Immature natural killer cell (primary cell): ENCODE measurements around the gene MRPS27. TPM values are rescaled to one million over a fixed set of nuclear protein-coding genes. Genes with fewer than 3 reads are reported as not detected.
A peak's percentile ranks its signal among the peaks of the same experiment; 100 is the strongest.

Source experiments
- DNase-seq, 3 donors: peaks; one replicate each; pipeline ENCODE4 v3.0.0; 2022; ENCODE audit warnings: mixed read lengths in 1 of 3
- H3K27ac Mint-ChIP-seq, 6 donors: one replicate each; pipeline ENCODE4 v1.8.0; 2020; ENCODE audit warnings: mixed read lengths in 6 of 6, mild to moderate bottlenecking in 5 of 6, inconsistent platforms in 4 of 6, moderate library complexity in 3 of 6
- H3K27me3 Mint-ChIP-seq, 3 donors: one replicate each; pipeline ENCODE4 v1.8.0; 2020 to 2021; ENCODE audit warnings: low read depth in 3 of 3, mild to moderate bottlenecking in 3 of 3, mixed read lengths in 3 of 3, moderate library complexity in 3 of 3, inconsistent platforms in 1 of 3
- H3K36me3 Mint-ChIP-seq, 3 donors: one replicate each; pipeline ENCODE4 v1.8.0; 2020; ENCODE audit warnings: mixed read lengths in 3 of 3, inconsistent platforms in 2 of 3, mild to moderate bottlenecking in 2 of 3
- H3K4me1 Mint-ChIP-seq, 2 donors: one replicate each; pipeline ENCODE4 v1.8.0; 2020; ENCODE audit warnings: inconsistent platforms in 2 of 2, mild to moderate bottlenecking in 2 of 2, mixed read lengths in 2 of 2, moderate library complexity in 1 of 2
- H3K4me3 Mint-ChIP-seq, 5 donors: one replicate each; pipeline ENCODE4 v1.8.0; 2020; ENCODE audit warnings: mild to moderate bottlenecking in 5 of 5, mixed read lengths in 5 of 5, inconsistent platforms in 3 of 5, moderate library complexity in 3 of 5
- H3K9me3 Mint-ChIP-seq, 6 donors: one replicate each; pipeline ENCODE4 v1.8.0; 2020; ENCODE audit warnings: mild to moderate bottlenecking in 6 of 6, mixed read lengths in 6 of 6, inconsistent platforms in 4 of 6, moderate library complexity in 3 of 6
- polyA plus RNA-seq, 3 donors: library from polyadenylated mRNA; unstranded; fragments of 300-500 nt; fragmentation: Illumina TruSeq; gene quantifications; one replicate each; pipeline ENCODE4 v1.2.3, GENCODE V29; 2021

MRPS27 gene
- polyA plus RNA-seq, 3 donors from 2014 or later, result 25.3 to 58.3 (median 40.9) TPM

DNA sequence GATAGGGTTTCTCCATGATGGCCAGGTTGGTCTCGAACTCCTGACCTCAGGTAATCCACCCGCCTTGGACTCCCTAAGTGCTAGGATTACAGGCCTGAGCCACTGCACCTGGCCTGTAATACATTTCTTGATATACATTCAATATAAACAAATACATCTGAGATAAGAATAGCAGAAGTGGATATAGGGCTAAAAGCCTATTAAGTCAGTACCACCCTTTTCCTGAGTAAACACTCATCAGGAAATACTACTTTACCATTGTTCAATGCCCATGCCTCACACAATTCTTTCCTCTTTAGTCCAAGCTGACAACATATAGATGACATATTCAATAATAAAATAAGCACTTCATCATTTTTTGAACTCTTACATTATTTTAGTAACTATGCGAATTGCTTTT is 64.8 kb downstream of the MRPS27 start:
- Mint-ChIP-seq H3K9me3 (no peaks in the 10 kb centered on the region), H3K4me3 (no peak overlapping the region), H3K36me3 (peaks cover 3 to 14% (median 8%) of the 10 kb centered on the region in 3 donors), H3K27ac (no peak overlapping the region), H3K27me3 (no peaks in the 10 kb centered on the region), H3K4me1 (peaks cover 7 to 18% of the 10 kb centered on the region in 2 donors)
- no peak for DNase-seq

DNA sequence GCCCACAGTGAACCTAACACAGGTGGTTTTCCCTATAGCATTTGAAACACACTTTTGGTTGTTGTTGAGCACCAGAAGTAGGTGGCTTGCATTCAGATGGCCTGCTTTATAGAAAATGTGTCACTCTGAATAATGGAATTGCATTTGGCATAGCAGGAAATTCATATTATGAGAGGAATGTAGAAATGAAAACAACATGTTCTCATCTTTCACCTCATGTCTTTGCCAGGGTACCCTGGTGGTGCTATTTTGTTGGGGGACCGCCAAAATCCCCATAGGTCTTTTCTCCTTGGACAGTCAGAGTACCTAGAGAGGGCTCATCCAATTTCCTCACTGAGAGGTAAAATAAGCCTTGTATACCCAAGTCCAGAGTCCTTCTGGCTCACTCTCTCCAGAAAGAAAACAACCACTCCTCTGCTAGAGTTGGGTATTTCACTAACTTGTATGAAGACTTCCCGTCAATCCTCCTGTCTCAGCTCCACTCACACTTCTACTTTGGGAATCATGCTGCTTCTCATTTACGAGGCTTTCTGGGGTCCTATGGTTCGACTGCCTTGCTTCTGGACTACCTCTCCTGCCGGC is 67.4 kb downstream of the MRPS27 start:
- H3K9me3 Mint-ChIP-seq, result no peaks in the 10 kb centered on the region
- H3K27me3 Mint-ChIP-seq, result no peaks in the 10 kb centered on the region
- no peak for DNase-seq
- H3K27ac Mint-ChIP-seq, result no peak overlapping the region
- H3K4me3 Mint-ChIP-seq, result no peak overlapping the region
- H3K4me1 Mint-ChIP-seq, result peaks cover 7 to 18% of the 10 kb centered on the region in 2 donors
- peaks cover 3 to 10% (median 8%) of the 10 kb centered on the region in 3 donors for H3K36me3 Mint-ChIP-seq

DNA sequence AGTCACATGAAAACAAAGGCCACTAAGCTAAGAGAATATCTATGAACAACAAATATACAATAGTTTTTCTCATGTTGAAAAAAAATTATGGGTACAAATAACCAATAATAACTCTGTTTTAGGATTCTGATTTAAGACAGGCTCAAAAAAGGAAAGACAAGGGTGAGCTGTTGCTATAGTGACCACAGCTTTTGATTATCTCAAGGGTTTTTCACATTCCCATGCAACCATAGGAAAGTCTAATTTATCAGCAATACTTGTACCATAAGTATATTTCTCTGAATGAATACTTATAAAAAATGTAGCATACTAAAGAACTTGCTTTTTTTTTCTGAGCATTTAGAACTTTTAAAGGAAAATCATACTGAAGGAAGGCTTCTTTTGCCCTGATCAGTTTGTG is 68.0 kb downstream of the MRPS27 start:
- Mint-ChIP-seq H3K27ac (no peak overlapping the region), H3K4me3 (no peak overlapping the region), H3K9me3 (no peaks in the 10 kb centered on the region), H3K4me1 (peaks cover 7 to 20% of the 10 kb centered on the region in 2 donors), H3K36me3 (peaks cover 3 to 6% (median 4%) of the 10 kb centered on the region in 3 donors), H3K27me3 (no peaks in the 10 kb centered on the region)
- DNase-seq, result no peak

DNA sequence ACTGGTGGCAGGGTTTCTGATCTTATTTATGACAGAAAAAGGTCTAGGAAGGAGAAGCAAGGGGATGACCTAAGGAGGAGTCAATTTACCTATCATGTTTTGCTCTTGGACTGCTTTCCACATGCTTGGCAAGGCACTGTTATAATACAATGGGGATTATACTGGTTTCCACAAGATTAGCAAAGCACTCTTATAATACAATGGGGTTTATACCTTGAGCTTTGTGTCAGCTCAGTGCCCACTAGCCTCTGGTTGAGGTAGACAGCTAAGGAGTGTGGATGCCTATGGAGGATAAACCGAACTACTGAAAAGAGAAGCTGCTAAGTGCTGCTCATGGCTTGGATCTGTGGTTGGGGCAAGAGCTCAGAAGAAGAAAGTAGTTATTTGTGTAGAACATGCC is 68.7 kb downstream of the MRPS27 start:
- Mint-ChIP-seq H3K36me3 (peaks cover 3 to 6% (median 4%) of the 10 kb centered on the region in 3 donors), H3K27me3 (no peaks in the 10 kb centered on the region), H3K4me3 (no peak overlapping the region), H3K9me3 (no peaks in the 10 kb centered on the region), H3K27ac (peak overlapping the region in 2 of 6 donors; percentile 3 to 17), H3K4me1 (peaks cover 8 to 20% of the 10 kb centered on the region in 2 donors)
- DNase-seq, result no peak

DNA sequence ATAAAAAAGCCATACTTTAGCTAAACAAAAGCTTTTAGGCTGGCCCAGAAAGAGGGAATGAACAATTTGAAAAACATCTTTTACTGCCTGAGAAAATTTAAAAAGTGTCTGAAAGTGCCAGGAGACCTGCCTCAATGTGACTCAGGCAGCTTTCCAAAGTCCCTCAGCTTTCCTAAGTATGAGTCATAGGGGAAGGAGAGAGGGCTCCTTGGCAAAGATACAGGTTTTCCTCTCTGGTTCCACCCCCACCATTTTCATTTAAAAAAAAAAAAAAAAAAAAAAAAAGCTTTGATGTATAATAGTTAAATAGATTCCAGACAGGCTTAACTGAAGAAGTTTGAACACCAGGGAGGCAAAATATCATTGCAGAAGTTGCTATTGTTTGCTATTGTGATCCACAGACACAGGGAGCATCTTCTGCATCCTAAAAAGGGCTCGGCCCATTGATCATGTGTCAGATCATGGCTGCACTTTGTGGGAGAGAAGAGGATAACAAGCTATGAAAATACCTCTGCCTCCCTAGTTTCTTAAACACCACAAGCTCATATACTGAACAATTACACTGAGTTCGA is 71.5 kb downstream of the MRPS27 start:
- peaks cover 18 to 28% of the 10 kb centered on the region in 2 donors for H3K4me1 Mint-ChIP-seq
- H3K9me3 Mint-ChIP-seq, result no peaks in the 10 kb centered on the region
- no peak overlapping the region for H3K4me3 Mint-ChIP-seq
- DNase-seq, result no peak
- H3K36me3 Mint-ChIP-seq, result peaks cover 3 to 6% (median 4%) of the 10 kb centered on the region in 3 donors
- H3K27me3 Mint-ChIP-seq, result peaks cover 0 to 3% (median 2%) of the 10 kb centered on the region in 3 donors
- H3K27ac Mint-ChIP-seq, result no peak overlapping the region

DNA sequence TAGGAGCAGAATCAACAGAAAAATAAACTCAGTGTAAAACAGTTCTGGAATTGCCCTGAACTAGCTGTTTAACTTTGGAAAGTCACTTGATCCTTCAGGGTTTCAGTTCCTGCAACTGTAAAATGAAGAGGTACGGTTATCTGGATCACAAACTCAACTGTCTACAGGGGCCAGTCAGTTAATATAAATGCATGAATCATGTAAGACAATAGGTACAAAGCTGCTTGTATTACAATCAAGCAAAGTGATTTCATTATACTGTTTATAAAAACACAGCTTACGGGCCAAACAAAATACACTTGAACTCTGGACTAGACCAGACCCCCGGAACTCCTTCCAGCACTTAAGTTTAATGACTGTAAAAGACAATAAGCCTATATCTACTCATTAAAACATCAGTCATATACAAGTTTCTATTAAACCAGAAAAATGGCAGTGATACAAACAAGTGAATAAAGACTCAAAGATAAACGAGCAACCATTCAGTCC is 73.0 kb downstream of the MRPS27 start:
- peak overlapping the region in 1 of 6 donors; percentile 14 for H3K27ac Mint-ChIP-seq
- H3K4me1 Mint-ChIP-seq, result peaks cover 18 to 36% of the 10 kb centered on the region in 2 donors

DNA sequence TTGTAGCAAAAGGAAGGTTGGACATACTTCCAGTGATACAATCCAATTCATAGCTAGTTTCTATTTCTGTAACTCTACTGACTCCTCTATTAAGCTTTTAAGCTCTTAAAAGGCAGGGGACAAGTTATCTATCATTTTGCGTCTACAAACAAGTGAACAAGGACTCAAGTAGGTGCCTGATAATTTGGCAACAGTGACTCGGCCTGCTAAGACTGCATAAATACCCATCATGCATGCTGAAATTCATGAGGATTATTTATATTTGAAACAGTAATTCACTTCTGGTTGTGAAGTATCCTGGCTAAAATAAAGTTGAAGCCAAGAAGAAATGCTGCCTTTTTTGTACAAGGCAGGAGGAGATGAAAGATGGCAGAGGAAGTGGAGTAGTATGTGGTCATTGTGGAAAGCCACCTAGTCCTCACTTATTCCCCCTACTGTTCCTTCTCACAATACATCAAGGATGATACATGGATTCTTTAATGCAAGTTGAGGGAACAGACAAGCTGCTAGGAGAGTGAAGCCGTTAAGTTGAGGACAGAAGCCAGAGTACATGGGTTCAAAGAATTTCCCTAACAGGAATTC is 74.0 kb downstream of the MRPS27 start:
- Mint-ChIP-seq H3K27ac (peak overlapping the region in 1 of 6 donors; percentile 14), H3K36me3 (peaks cover 0 to 3% (median 2%) of the 10 kb centered on the region in 3 donors), H3K9me3 (no peaks in the 10 kb centered on the region), H3K4me3 (no peak overlapping the region), H3K27me3 (peaks cover 2 to 5% (median 3%) of the 10 kb centered on the region in 3 donors), H3K4me1 (peaks cover 20 to 40% of the 10 kb centered on the region in 2 donors)
- DNase-seq, result peak in 1 of 3 donors; percentile 40

More for the DNA sequence above, 73.0 kb downstream of the MRPS27 start:
- Mint-ChIP-seq H3K36me3 (peaks cover 0 to 4% (median 3%) of the 10 kb centered on the region in 3 donors), H3K9me3 (no peaks in the 10 kb centered on the region), H3K27me3 (peaks cover 2 to 5% (median 2%) of the 10 kb centered on the region in 3 donors), H3K4me3 (peak overlapping the region in 1 of 5 donors; percentile 6)
- no peak for DNase-seq

DNA sequence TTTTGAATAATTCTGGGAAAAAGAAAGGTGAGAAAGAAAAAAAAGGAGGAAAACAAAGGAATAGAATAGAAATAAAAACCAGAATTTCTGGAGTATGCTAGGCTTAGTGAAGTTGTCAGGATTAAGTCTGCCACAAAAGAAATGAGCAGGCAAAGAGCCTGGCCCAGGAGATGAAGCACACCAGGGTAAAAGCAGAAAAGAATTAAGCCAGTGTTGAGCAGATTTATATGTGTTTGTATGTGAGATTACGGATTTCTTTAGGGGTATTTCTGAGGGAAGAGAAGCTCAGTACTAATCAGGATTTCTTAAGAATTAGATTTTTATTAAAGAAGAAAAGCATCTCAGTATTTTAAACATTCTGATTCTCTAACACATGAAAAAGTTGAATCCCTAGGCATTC is 74.5 kb downstream of the MRPS27 start:
- peaks cover 20 to 40% of the 10 kb centered on the region in 2 donors for H3K4me1 Mint-ChIP-seq
- H3K27me3 Mint-ChIP-seq, result peaks cover 2 to 5% (median 4%) of the 10 kb centered on the region in 3 donors
- H3K9me3 Mint-ChIP-seq, result no peaks in the 10 kb centered on the region
- no peak for DNase-seq
- no peak overlapping the region for H3K27ac Mint-ChIP-seq
- no peak overlapping the region for H3K4me3 Mint-ChIP-seq
- peaks cover 0 to 3% (median 0%) of the 10 kb centered on the region in 3 donors for H3K36me3 Mint-ChIP-seq

DNA sequence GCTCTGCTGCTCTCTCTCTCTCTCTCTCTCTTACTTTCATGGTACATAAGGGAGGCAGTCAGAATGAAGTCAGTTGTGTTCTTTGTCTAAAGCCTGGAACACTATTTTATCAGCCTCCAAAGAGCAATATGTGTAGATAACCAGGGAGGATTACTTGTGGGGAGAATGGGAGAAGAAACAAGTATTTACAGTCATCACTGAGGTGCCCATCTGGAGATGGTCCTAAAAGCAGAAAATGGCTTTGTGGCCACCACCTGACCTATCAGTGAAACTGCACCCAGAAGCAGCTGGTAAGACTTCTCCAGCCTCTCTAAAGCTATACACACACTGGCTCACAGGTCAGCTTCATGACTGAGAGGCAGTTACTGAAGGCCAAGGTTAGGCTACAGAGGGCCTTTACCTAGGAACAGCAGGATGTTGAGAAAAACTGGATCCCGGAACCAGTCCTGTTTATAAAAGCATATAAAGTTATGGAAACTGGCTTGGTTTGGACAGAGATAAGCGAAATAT is 75.1 kb downstream of the MRPS27 start:
- Mint-ChIP-seq H3K4me3 (no peak overlapping the region), H3K36me3 (peaks cover 0 to 3% (median 0%) of the 10 kb centered on the region in 3 donors), H3K4me1 (peaks cover 20 to 40% of the 10 kb centered on the region in 2 donors), H3K27ac (no peak overlapping the region), H3K9me3 (no peaks in the 10 kb centered on the region), H3K27me3 (peaks cover 2 to 5% (median 4%) of the 10 kb centered on the region in 3 donors)
- peak; percentile 17 to 33 (median 29) for DNase-seq

DNA sequence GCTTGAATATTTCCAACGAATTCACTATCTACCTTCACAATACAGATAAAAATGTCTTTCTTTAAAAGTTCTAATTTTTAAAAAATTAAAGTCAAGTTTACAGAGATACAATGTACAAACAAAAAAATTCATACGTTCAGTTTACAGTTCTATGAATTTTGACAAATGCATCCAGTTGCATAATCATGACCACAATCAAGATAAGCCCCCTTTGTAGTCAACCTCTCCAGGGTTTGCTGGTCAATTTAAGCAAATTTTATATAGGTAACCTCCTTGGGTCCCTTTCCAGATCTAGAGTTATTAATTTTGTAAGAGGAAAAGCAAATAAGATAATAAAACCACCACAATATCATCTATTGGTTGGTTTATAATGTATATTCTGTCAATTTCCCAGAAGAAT is 76.3 kb downstream of the MRPS27 start:
- Mint-ChIP-seq H3K9me3 (no peaks in the 10 kb centered on the region), H3K36me3 (peaks cover 0 to 4% (median 3%) of the 10 kb centered on the region in 3 donors), H3K4me3 (no peak overlapping the region), H3K27me3 (peaks cover 2 to 5% (median 4%) of the 10 kb centered on the region in 3 donors), H3K4me1 (peaks cover 20 to 40% of the 10 kb centered on the region in 2 donors), H3K27ac (no peak overlapping the region)
- no peak for DNase-seq

DNA sequence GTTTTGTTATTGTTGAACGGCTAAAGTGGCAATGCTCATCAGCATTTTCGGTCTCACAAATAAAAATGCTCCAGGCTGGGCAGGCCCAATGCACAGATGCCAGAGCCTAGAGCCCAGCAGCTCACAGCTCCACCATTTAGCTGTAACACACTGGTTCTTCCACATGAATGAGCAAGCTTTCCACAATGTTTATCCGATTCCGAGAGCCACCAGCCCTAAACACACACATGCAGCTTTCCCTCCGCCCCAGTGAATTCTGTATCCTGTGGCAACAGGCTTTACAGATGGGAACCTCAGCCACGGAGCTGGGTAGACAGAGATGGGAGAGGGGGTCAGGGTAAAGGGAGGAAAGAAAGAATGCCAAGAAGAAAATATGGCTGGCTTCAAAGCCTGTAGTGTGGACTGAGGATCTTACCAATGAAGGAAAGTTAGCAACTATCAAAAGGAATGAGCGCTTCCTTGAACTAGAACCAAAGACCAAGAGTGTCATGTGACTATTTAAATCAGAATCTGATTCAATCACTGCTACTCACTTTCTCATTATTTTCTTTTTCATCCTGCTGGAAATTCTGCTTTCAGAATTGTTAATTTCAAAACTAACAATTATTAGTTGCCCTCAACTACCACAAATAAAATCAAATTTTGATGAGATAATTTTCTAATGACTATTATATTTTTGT is 77.1 kb downstream of the MRPS27 start:
- H3K27ac Mint-ChIP-seq, result no peak overlapping the region
- no peaks in the 10 kb centered on the region for H3K9me3 Mint-ChIP-seq
- no peak for DNase-seq
- H3K4me1 Mint-ChIP-seq, result peaks cover 20 to 40% of the 10 kb centered on the region in 2 donors
- H3K4me3 Mint-ChIP-seq, result no peak overlapping the region
- H3K36me3 Mint-ChIP-seq, result peaks cover 0 to 8% (median 3%) of the 10 kb centered on the region in 3 donors
- H3K27me3 Mint-ChIP-seq, result peaks cover 2 to 5% (median 4%) of the 10 kb centered on the region in 3 donors

DNA sequence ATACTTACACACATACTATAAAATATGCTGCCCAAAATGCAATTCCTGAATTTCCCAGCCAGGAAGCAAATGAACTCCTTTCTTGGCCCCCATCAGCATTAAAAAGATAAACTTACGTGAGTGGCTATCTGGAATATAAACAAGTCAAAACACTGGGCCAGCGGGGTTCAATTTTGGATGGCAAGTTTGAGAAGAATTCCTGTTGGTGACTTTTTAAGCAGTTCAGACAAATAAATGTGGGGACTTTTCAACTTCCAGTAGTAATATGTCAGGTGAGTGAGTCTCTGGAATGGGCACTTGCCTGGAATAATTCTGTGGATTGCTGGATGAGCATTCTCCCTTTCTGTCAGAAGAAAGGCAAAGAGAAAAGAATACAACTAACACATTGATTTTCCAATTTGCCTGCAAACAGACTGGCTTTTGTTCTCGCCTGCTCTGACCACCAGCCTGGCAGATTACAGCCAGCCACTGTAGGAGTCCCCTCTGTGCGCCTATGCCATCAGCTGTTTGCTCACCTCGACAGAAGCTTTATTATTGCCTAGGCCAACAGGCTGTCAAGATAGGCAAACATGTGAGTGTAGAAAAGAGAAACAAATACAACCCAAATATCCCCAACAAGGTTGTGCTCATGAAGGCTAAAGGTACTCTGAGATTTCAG is 78.6 kb downstream of the MRPS27 start:
- Mint-ChIP-seq H3K4me3 (no peak overlapping the region), H3K27ac (no peak overlapping the region), H3K9me3 (no peaks in the 10 kb centered on the region), H3K27me3 (peaks cover 5 to 6% (median 5%) of the 10 kb centered on the region in 3 donors), H3K36me3 (peaks cover 10 to 21% (median 15%) of the 10 kb centered on the region in 3 donors), H3K4me1 (peaks cover 20 to 39% of the 10 kb centered on the region in 2 donors)
- DNase-seq, result no peak
